GM19238 (cell line): ENCODE results near the gene ARPC4.
A peak's percentile ranks its signal among the peaks of the same experiment; 100 is the strongest.

Experiments used
- DNase-seq: peaks from one replicate; pipeline ENCODE4 v3.0.0; 2011; ENCODE audit warnings: low spot score; ENCODE audit not compliant: insufficient read length

The ARPC4 gene

GRCh38 chr3:9791127-9791526 is 1.8 kb upstream of the ARPC4 start:
- no peak for DNase-seq

GRCh38 chr3:9791790-9792404 is 985 bp upstream of the ARPC4 start:
- no peak for DNase-seq

- DNase-seq: no peak
Measured at GRCh38 chr3:9793161-9793781, 389 bp downstream of the ARPC4 start.

GRCh38 chr3:9794400-9794799 is 1.5 kb downstream of the ARPC4 start:
- DNase-seq: no peak

- DNase-seq: no peak
Measured at GRCh38 chr3:9795207-9795606, 2.3 kb downstream of the ARPC4 start.

- DNase-seq: no peak
Measured at GRCh38 chr3:9797196-9797945, 4.5 kb downstream of the ARPC4 start.

- no peak for DNase-seq
Measured at GRCh38 chr3:9800529-9800928, 7.6 kb downstream of the ARPC4 start.

GRCh38 chr3:9803494-9803893 is 10.6 kb downstream of the ARPC4 start:
- DNase-seq: no peak

GRCh38 chr3:9804996-9805395 is 12.1 kb downstream of the ARPC4 start:
- DNase-seq: no peak

- DNase-seq: no peak
Measured at GRCh38 chr3:9806137-9806536, 13.3 kb downstream of the ARPC4 start.

- no peak for DNase-seq
Measured at GRCh38 chr3:9806688-9807589, 14.1 kb downstream of the ARPC4 start.

GRCh38 chr3:9807981-9808344 is 15.1 kb downstream of the ARPC4 start:
- no peak for DNase-seq

- DNase-seq: peak; percentile 48
Measured at GRCh38 chr3:9808345-9809037, 15.6 kb downstream of the ARPC4 start.

GRCh38 chr3:9809239-9809614 is 16.3 kb downstream of the ARPC4 start:
- DNase-seq: no peak

- DNase-seq: peak; percentile 61
Measured at GRCh38 chr3:9809615-9810432, 16.9 kb downstream of the ARPC4 start, which contains the start of gene TTLL3. TTLL3 (plus strand) TSS chr3:9810262; CDS start chr3:9810662, 400 bp downstream.

GRCh38 chr3:9810433-9810770 is 17.5 kb downstream of the ARPC4 start:
- no peak for DNase-seq

GRCh38 chr3:9810846-9811245 is 18.0 kb downstream of the ARPC4 start:
- DNase-seq: no peak

- DNase-seq: no peak
Measured at GRCh38 chr3:9812870-9813483, 20.1 kb downstream of the ARPC4 start.

- DNase-seq: no peak
Measured at GRCh38 chr3:9815986-9816385, 23.1 kb downstream of the ARPC4 start.

GRCh38 chr3:9817436-9817835 is 24.6 kb downstream of the ARPC4 start:
- no peak for DNase-seq
